NT2/D1 (cell line): Measurements from ENCODE around the gene SERPIND1.
"Not testable (repeated sequence)": the region's sequence is repeated elsewhere in the genome, so short reads cannot be mapped to it uniquely, and the experiment has no call there.

Experiments
- DNase-seq: peaks from one replicate; pipeline ENCODE4 v3.0.0-alpha.2; 2011; ENCODE audit warnings: low read depth, low spot score
- H3K27me3 ChIP-seq: 2 replicates; pipeline ENCODE4 v1.6.0; 2011; ENCODE audit warnings: mild to moderate bottlenecking; ENCODE audit not compliant: insufficient read length, insufficient read depth
- H3K36me3 ChIP-seq: 2 replicates; pipeline ENCODE4 v1.6.1; 2011; ENCODE audit warnings: mild to moderate bottlenecking, low read length, mixed read lengths; ENCODE audit not compliant: insufficient read depth, insufficient read length
- H3K4me1 ChIP-seq: 2 replicates; pipeline ENCODE4 v1.5.1; 2011; ENCODE audit not compliant: insufficient read depth, insufficient read length
- H3K4me3 ChIP-seq: 2 replicates; pipeline ENCODE4 v1.5.1; 2011; ENCODE audit warnings: low read depth; ENCODE audit not compliant: insufficient read length
- H3K9ac ChIP-seq: 2 replicates; pipeline ENCODE4 v1.6.0; 2011; ENCODE audit warnings: low read depth; ENCODE audit not compliant: insufficient read length
- H3K9me3 ChIP-seq: 2 replicates; pipeline ENCODE4 v1.5.1; 2011; ENCODE audit warnings: mild to moderate bottlenecking, low read length; ENCODE audit not compliant: insufficient read depth
- SUZ12 ChIP-seq: IDR thresholded peaks from 2 replicates; pipeline ENCODE4 v1.6.1; 2011; ENCODE audit not compliant: insufficient read length, insufficient read depth; ENCODE audit errors: extremely low read depth
- YY1 ChIP-seq: IDR thresholded peaks from 2 replicates; pipeline ENCODE4 v1.6.1; 2011; ENCODE audit not compliant: insufficient read length, insufficient read depth
- ZNF274 ChIP-seq: IDR thresholded peaks from 2 replicates; pipeline ENCODE4 v1.6.1; 2011; ENCODE audit warnings: mild to moderate bottlenecking, low read depth, low read length

SERPIND1 gene

GRCh38 chr22:20818471-20818870 is 44.6 kb downstream of the SERPIND1 start:
- H3K4me3 ChIP-seq: no peak overlapping the region
- peaks cover 43% of the 10 kb centered on the region for H3K36me3 ChIP-seq
- no peaks in the 10 kb centered on the region for H3K27me3 ChIP-seq
- no peaks in the 10 kb centered on the region for H3K9me3 ChIP-seq
- H3K9ac ChIP-seq: no peak overlapping the region
- TF ChIP-seq ZNF274 (no peak), YY1 (no peak), SUZ12 (no peak)
- no peak for DNase-seq
- no peaks in the 10 kb centered on the region for H3K4me1 ChIP-seq

DNA sequence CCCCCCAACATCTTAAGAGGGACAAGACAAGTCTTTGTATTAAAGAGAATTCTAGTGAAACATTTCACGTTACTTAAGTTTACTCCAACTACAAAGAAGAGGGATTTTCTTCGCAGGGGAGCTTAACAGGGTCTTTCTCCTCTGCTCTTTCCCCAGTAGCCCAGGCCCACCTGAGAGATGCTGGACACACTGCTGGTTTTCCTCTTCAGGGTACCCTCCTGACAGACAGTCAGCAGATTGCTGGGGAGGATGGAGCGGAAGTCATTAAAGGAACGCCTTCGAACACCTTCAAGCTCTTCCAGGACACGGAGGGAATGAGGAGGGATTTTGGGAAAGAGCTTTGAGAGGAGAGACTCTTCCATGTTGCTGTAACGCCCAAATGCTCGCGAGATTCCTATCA is 45.6 kb downstream of the SERPIND1 start:
- Histone ChIP-seq H3K9ac (no peak overlapping the region), H3K9me3 (no peaks in the 10 kb centered on the region), H3K4me3 (no peak overlapping the region), H3K36me3 (peaks cover 42% of the 10 kb centered on the region), H3K4me1 (no peaks in the 10 kb centered on the region), H3K27me3 (no peaks in the 10 kb centered on the region)
- DNase-seq: no peak
- TF ChIP-seq YY1 (no peak), SUZ12 (no peak), ZNF274 (no peak)

GRCh38 chr22:20821717-20822239 is 47.9 kb downstream of the SERPIND1 start:
- H3K36me3 ChIP-seq: peaks cover 40% of the 10 kb centered on the region
- not testable (repeated sequence) for H3K9ac ChIP-seq, H3K9me3 ChIP-seq, H3K27me3 ChIP-seq, H3K4me3 ChIP-seq, H3K4me1 ChIP-seq, DNase-seq

DNA sequence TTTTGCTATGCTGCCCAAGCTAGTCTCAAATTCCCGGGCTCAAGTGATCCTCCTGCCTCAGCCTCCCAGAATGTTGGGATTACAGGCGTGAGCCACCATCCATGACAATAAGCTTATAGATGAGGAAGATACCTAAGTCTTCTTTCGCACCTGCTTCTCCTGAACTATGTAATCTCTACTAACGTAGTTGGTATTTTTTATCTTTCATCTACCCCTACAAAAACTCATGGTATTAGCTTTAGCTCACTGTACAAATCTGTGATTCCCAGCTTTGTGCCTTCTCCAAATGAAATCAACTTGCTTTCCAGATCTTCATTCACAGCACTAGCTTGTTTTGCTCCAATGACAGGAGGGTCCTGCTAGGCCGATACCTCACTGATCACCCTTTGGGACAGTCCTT is 48.3 kb downstream of the SERPIND1 start:
- Histone ChIP-seq H3K4me1 (no peaks in the 10 kb centered on the region), H3K4me3 (no peak overlapping the region), H3K27me3 (no peaks in the 10 kb centered on the region), H3K36me3 (peaks cover 36% of the 10 kb centered on the region), H3K9ac (no peak overlapping the region), H3K9me3 (no peaks in the 10 kb centered on the region)
- no peak for DNase-seq
- no peak for TF ChIP-seq ZNF274
- TF ChIP-seq YY1: no peak
- no peak for TF ChIP-seq SUZ12

- no peak for DNase-seq
- no peaks in the 10 kb centered on the region for H3K9me3 ChIP-seq
- TF ChIP-seq YY1: no peak
- no peak for TF ChIP-seq SUZ12
- no peak overlapping the region for H3K9ac ChIP-seq
- H3K4me3 ChIP-seq: no peak overlapping the region
- H3K4me1 ChIP-seq: no peaks in the 10 kb centered on the region
- H3K27me3 ChIP-seq: no peaks in the 10 kb centered on the region
- H3K36me3 ChIP-seq: peaks cover 33% of the 10 kb centered on the region
Observed at GRCh38 chr22:20823264-20823663, 49.4 kb downstream of the SERPIND1 start.

GRCh38 chr22:20825216-20825615 is 51.3 kb downstream of the SERPIND1 start:
- H3K36me3 ChIP-seq: peaks cover 16% of the 10 kb centered on the region
- DNase-seq, H3K9me3 ChIP-seq, H3K27me3 ChIP-seq, H3K9ac ChIP-seq, H3K4me1 ChIP-seq, H3K4me3 ChIP-seq: not testable (repeated sequence)

DNA sequence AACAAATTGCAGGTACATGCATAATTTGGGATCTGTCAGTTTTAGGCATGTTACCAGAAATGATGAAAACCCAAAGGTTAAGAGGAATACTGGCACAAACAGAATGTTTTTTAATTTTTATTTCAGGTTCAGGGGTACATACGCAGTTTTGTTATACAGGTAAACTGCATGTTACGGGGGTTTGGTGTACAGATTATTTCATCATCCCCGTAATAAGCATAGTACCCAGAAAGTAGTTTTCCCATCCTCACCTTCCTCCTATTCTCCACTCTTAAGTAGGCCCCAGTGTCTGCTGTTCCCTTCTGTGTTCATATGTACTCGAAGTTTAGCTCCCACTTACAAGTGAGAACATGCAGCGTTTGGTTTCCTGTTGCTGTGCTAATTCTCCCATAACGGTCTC is 51.7 kb downstream of the SERPIND1 start:
- H3K4me1 ChIP-seq: no peaks in the 10 kb centered on the region
- H3K27me3 ChIP-seq: no peaks in the 10 kb centered on the region
- TF ChIP-seq SUZ12 (no peak), YY1 (no peak), ZNF274 (no peak)
- H3K36me3 ChIP-seq: peaks cover 17% of the 10 kb centered on the region
- H3K9ac ChIP-seq: no peak overlapping the region
- H3K9me3 ChIP-seq: no peaks in the 10 kb centered on the region
- no peak for DNase-seq
- no peak overlapping the region for H3K4me3 ChIP-seq

DNA sequence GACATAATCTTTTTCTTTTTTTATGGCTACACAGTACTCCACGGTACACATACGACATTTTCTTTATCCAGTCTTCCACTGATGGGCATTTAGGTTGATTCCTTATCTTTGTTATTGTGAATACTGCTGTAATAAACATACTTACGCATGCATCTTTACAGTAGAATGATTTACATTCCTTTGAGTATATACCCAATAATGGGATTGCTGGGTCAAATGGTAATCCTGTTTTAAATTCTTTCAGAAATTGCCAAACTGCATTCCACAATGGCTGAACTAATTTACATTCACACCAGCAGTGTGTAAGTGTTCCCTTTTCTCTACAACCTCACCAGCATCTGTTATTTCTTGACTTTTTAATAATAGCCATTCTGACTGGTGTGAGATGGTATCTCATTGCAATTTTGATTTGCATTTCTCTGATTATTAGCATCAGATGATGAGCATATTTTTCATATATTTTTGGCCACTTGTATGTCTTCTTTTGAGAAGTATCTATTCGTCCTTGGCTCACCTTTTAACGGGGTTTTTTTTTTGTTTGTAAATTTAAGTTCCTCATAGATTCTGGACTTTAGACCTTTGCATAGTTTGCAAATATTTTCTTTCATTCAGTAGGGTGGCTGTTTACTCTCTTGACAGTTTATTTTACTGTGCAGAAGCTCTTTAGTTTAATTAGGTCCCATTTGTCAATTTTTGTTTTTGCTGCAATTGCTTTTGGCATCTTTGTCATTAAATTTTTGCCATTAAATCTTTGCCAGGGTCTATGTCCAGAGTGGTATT is 52.6 kb downstream of the SERPIND1 start:
- H3K36me3 ChIP-seq: peaks cover 23% of the 10 kb centered on the region
- not testable (repeated sequence) for H3K9me3 ChIP-seq, H3K9ac ChIP-seq, H3K4me3 ChIP-seq, H3K27me3 ChIP-seq, H3K4me1 ChIP-seq, DNase-seq
